Cardiac fibroblast (primary cell): ENCODE measurements around the gene WNT9B.

Experiments
- DNase-seq, 2 donors: peaks; one replicate each; pipeline versions ENCODE4 v3.0.0 to v3.0.0-alpha.2; 2010; ENCODE audit warnings: low read depth in 2 of 2
- H3K4me3 ChIP-seq, 2 donors: replicated peaks in 1 of 2; 1 replicate in 1 of 2; 2 replicates in 1 of 2; pipeline ENCODE4 v1.5.1; 2011; ENCODE audit warnings: low read depth in 2 of 2, low read length in 2 of 2, mild to moderate bottlenecking in 2 of 2, moderate library complexity in 1 of 2
- CTCF ChIP-seq: IDR thresholded peaks from one replicate; pipeline ENCODE4 v1.5.1; 2011; ENCODE audit warnings: low read depth, mild to moderate bottlenecking, low read length, inconsistent platforms

Gene WNT9B

GRCh38 chr17:46811978-46812583, 39.3 kb upstream of the WNT9B start:
- H3K4me3 ChIP-seq = no peak overlapping the region
- no peak for TF ChIP-seq CTCF
- DNase-seq = no peak

GRCh38 chr17:46812624-46813318, 38.6 kb upstream of the WNT9B start:
- TF ChIP-seq CTCF = no peak
- DNase-seq = no peak
- no peak overlapping the region for H3K4me3 ChIP-seq

- no peak overlapping the region for H3K4me3 ChIP-seq
- no peak for TF ChIP-seq CTCF
- DNase-seq = no peak
Measured at GRCh38 chr17:46813920-46814319, 37.5 kb upstream of the WNT9B start.

GRCh38 chr17:46814446-46814845, 36.9 kb upstream of the WNT9B start:
- H3K4me3 ChIP-seq = no peak overlapping the region
- DNase-seq = no peak
- no peak for TF ChIP-seq CTCF

- no peak overlapping the region for H3K4me3 ChIP-seq
- no peak for DNase-seq
- no peak for TF ChIP-seq CTCF
Measured at GRCh38 chr17:46815474-46816353, 35.7 kb upstream of the WNT9B start.

- no peak overlapping the region for H3K4me3 ChIP-seq
- DNase-seq = no peak
- no peak for TF ChIP-seq CTCF
Measured at GRCh38 chr17:46817151-46817900, 34.1 kb upstream of the WNT9B start.
